ENCODE data around the gene RWDD4.

RWDD4 gene

DNA sequence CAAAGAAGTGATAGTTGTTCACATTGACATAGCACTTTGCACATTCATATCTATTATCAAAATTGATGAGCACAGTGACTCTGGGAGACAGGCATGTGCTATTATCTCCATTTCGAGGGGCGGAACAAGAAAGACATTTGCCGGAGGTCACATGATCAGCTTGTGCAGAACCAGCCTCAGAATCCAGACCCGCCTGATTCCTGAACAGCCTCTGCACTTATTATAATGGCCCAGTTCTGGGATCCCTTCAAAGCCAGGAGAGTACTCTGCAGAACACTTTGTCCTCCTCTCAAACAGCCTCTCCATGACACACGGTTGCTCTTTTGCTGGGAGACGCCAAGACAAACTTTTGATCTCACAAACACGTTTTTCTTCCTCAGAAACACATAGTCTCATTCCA is 48.4 kb downstream of the RWDD4 start:
- Histone ChIP-seq H3K27ac (no peak overlapping the region), H3K27me3 (no peaks in the 10 kb centered on the region), H3K9me3 (no peaks in the 10 kb centered on the region), H3K4me1 (no peaks in the 10 kb centered on the region), H3K4me3 (no peak overlapping the region), H3K36me3 (no peaks in the 10 kb centered on the region)
- TF ChIP-seq, protein P1, sequence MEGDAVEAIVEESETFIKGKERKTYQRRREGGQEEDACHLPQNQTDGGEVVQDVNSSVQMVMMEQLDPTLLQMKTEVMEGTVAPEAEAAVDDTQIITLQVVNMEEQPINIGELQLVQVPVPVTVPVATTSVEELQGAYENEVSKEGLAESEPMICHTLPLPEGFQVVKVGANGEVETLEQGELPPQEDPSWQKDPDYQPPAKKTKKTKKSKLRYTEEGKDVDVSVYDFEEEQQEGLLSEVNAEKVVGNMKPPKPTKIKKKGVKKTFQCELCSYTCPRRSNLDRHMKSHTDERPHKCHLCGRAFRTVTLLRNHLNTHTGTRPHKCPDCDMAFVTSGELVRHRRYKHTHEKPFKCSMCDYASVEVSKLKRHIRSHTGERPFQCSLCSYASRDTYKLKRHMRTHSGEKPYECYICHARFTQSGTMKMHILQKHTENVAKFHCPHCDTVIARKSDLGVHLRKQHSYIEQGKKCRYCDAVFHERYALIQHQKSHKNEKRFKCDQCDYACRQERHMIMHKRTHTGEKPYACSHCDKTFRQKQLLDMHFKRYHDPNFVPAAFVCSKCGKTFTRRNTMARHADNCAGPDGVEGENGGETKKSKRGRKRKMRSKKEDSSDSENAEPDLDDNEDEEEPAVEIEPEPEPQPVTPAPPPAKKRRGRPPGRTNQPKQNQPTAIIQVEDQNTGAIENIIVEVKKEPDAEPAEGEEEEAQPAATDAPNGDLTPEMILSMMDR (IDR thresholded peaks at IDR 0.05) = no peak
- DNase-seq = peak in 1 of 2 donors; percentile 32
- intact Hi-C loops (cut with DNase I; ENCODE audit: low total_unique reads) = no loop called here

DNA sequence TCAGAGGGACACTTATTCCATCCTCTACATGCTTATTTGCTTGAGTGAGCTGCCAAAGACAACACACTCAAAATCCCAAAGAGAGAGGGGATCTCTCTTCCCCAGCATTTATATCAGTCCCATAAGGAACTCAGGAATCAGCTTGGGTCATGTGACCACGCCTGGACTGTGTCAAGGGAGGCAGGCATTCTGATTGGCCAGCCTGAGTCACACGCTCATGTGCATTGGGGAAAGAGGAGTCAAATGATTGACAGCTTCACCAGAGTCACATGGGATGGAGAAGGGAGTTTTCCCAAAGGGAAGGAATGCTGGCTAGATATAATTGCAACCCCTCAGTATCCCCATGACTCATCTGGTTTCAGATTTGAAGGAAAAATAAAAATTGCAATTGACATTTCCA is 49.0 kb downstream of the RWDD4 start:
- H3K27me3 ChIP-seq = no peaks in the 10 kb centered on the region
- H3K9me3 ChIP-seq = no peaks in the 10 kb centered on the region
- no peak overlapping the region for H3K4me3 ChIP-seq
- no peak for DNase-seq
- no peaks in the 10 kb centered on the region for H3K36me3 ChIP-seq
- H3K4me1 ChIP-seq = no peaks in the 10 kb centered on the region
- intact Hi-C loops (cut with DNase I; ENCODE audit: low total_unique reads) = no loop called here
- TF ChIP-seq, protein P1 (IDR thresholded peaks at IDR 0.05) = no peak
- H3K27ac ChIP-seq = no peak overlapping the region

DNA sequence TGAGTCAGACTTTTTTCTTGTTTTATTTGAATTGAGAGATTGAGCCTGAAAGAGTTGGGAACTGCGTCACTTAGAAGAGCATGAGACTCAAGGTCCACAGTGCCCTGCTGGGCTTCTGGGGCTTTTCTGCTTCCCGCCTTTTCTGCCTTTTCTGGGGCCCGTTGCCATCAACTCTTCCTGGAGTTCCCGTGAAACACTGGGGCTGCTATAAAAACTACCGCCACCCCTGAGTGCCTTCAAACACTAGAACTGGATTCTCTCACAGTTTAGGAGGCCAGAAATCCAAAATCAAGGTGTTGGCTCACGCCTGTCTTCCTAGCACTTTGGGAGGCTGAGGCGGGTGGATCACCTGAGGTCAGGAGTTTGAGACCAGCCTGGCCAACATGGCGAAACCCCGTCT is 49.8 kb downstream of the RWDD4 start:
- TF ChIP-seq, protein P1 (IDR thresholded peaks at IDR 0.05) = no peak
- Histone ChIP-seq H3K27ac (no peak overlapping the region), H3K9me3 (no peaks in the 10 kb centered on the region), H3K36me3 (no peaks in the 10 kb centered on the region), H3K4me1 (no peaks in the 10 kb centered on the region), H3K4me3 (no peak overlapping the region), H3K27me3 (no peaks in the 10 kb centered on the region)
- intact Hi-C loops (cut with DNase I; ENCODE audit: low total_unique reads) = loop anchor here (10.0 kb wide), 1 partner anchor 134 kb away; no protein-coding TSS in a partner anchor
- DNase-seq = no peak

DNA sequence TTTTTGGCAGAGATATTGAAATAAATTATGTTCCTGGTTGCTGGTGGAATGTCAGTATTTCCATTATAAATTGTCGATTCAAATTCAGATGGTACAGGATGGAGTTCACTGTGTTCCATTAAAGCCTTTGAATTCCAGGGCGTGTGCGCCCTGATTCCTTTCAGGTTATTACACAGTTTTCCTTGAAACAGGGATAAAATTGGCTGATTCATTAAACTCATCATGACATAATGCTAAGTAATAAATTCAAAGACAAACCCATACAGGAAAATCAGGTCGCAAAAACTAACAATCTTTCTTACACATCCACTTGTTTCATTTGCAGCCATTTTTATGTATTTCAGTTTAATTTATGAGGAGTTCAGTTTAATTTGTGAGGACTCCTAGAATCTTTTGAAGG is 51.1 kb downstream of the RWDD4 start:
- H3K27ac ChIP-seq = no peak overlapping the region
- no peak for DNase-seq
- intact Hi-C loops (cut with DNase I; ENCODE audit: low total_unique reads) = loop anchor here (10.0 kb wide), 1 partner anchor 133 kb away; no protein-coding TSS in a partner anchor
- no peaks in the 10 kb centered on the region for H3K9me3 ChIP-seq
- no peak overlapping the region for H3K4me3 ChIP-seq
- no peaks in the 10 kb centered on the region for H3K36me3 ChIP-seq
- no peaks in the 10 kb centered on the region for H3K4me1 ChIP-seq
- TF ChIP-seq, protein P1 (IDR thresholded peaks at IDR 0.05) = no peak
- H3K27me3 ChIP-seq = no peaks in the 10 kb centered on the region

DNA sequence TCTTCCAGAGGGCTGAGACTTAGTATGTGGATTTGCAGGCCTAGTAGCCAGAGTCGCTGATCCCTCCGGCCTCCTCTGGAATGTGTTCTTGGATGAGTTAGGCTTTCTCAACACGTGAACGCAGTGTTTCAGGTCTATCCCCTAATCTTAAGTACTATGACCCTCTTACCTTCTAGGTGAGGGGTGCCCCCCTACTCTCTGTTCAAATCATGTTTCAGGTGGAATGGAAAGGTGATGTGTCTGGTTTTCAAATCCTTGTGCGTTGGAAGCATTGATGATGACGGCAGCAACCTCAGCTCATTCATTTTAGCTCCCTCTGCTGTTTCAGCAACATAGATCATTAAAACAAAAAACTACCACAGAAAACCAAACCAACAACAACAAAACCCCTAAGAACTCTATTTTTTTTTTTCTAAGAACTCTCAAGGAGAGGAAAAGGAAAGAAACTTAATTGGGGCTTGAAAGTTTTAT is 56.4 kb downstream of the RWDD4 start:
- TF ChIP-seq, protein P1 (IDR thresholded peaks at IDR 0.05) = peak; percentile 30 to 31

DNA sequence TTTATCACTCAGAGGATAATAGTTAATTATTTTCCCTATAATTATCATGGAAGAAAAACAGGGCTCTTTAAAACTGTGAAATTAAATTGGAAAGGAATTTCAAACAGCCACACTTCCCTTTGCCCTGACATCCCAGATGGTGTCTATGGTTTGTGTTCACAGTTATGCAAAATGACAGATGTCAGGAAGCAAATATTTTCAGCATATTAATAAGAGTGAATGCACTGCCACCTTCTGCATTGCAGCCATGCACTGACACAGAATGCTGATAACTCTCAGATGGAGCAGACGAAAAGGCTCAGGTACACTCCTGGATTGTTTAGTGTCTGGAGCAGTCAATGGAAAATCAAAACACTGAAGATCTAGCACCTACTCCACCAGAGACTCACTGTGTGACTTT is 57.6 kb downstream of the RWDD4 start:
- TF ChIP-seq, protein P1 (IDR thresholded peaks at IDR 0.05) = no peak
- H3K9me3 ChIP-seq = no peaks in the 10 kb centered on the region

More for the DNA sequence above, 56.4 kb downstream of the RWDD4 start:
- DNase-seq = no peak
- no peak overlapping the region for H3K4me3 ChIP-seq
- no peaks in the 10 kb centered on the region for H3K36me3 ChIP-seq
- H3K27me3 ChIP-seq = no peaks in the 10 kb centered on the region
- H3K27ac ChIP-seq = no peak overlapping the region
- intact Hi-C loops (cut with DNase I; ENCODE audit: low total_unique reads) = loop anchor here (10.0 kb wide), 1 partner anchor 128 kb away; no protein-coding TSS in a partner anchor
- no peaks in the 10 kb centered on the region for H3K9me3 ChIP-seq
- no peaks in the 10 kb centered on the region for H3K4me1 ChIP-seq

More for the DNA sequence above, 57.6 kb downstream of the RWDD4 start:
- no peaks in the 10 kb centered on the region for H3K36me3 ChIP-seq
- intact Hi-C loops (cut with DNase I; ENCODE audit: low total_unique reads) = loop anchor here (10.0 kb wide), 1 partner anchor 127 kb away; no protein-coding TSS in a partner anchor
- H3K4me3 ChIP-seq = no peak overlapping the region
- H3K27ac ChIP-seq = no peak overlapping the region
- no peak for DNase-seq
- H3K27me3 ChIP-seq = no peaks in the 10 kb centered on the region
- H3K4me1 ChIP-seq = no peaks in the 10 kb centered on the region

All from tibial artery (tissue), 4 donors.